ENCODE measurements around the gene SSBP2. TPM values are rescaled to one million over a fixed set of nuclear protein-coding genes. Genes with fewer than 3 reads are reported as not detected.

SSBP2 gene
- total and polyA plus RNA-seq, 2 of the 8 experiments (the other 6 are each of a cell fraction or from before 2014, with no cell fraction given) = 21.5 to 36.2 TPM

DNA sequence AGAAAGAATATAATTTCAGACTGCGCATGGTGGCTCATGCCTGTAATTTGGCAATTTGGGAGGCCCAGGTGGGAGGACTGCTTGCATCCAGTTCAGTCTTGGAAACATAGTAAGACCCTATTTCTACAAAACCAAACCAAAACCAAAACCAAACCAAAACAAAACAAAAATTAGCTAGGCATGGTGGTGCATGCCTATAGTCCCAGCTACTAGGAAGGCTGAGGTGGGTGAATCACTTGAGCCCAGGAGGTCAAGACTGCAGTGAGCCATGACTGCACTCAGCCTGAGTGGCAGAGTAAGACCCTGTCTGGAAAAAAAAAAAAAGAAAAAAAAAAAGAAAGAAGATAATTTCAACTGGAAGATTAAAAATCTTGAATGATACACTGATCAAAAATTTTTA lies 220.0 kb downstream of the SSBP2 start:
- H3K79me1 ChIP-seq (ENCODE audit: low read depth, low read length) = no peaks in the 10 kb centered on the region
- H2BK120ac ChIP-seq (replicated peaks; ENCODE audit: low read depth, low read length) = no peak overlapping the region
- H4K8ac ChIP-seq (ENCODE audit: extremely low read depth, insufficient read depth, low read length) = no peak overlapping the region
- H2BK12ac ChIP-seq (ENCODE audit: low read depth, low read length) = no peak overlapping the region
- H3K23ac ChIP-seq (ENCODE audit: insufficient read length) = no peak overlapping the region
- no peak overlapping the region for H2BK20ac ChIP-seq (ENCODE audit: low read length)
- no peak overlapping the region for H3K4me3 ChIP-seq (ENCODE audit: extremely low read depth in 1 of 4, insufficient read depth in 2 of 4, low read depth in 3 of 4, low read length in 4 of 4)
- no peaks in the 10 kb centered on the region for H3K23me2 ChIP-seq (ENCODE audit: low read depth, low read length)
- no peaks in the 10 kb centered on the region for H3K4me1 ChIP-seq (replicated peaks in 1 of 4; ENCODE audit: control insufficient read depth in 3 of 4, insufficient read depth in 4 of 4, low read length in 3 of 4)
- no peak overlapping the region for H2AK5ac ChIP-seq (ENCODE audit: low read depth, low read length)
- H3K9ac ChIP-seq (replicated peaks in 1 of 4; ENCODE audit: extremely low read depth in 1 of 4, low read depth in 3 of 4, low read length in 3 of 4) = no peak overlapping the region
- H2BK5ac ChIP-seq (ENCODE audit: low read depth, low read length) = no peak overlapping the region
- DNase-seq (ENCODE audit: low read depth in 1 of 2, low spot score in 2 of 2) (no peak), FAIRE-seq (no peak)
- no peak overlapping the region for H3K18ac ChIP-seq (ENCODE audit: extremely low read depth, low read length)
- no peaks in the 10 kb centered on the region for H3K27me3 ChIP-seq (replicated peaks in 1 of 4; ENCODE audit: control insufficient read depth in 3 of 4, extremely low read depth in 1 of 4, insufficient read depth in 3 of 4, low read length in 3 of 4)
- H3K36me3 ChIP-seq (ENCODE audit: control insufficient read depth in 2 of 4, insufficient read depth in 4 of 4, low read length in 3 of 4) = no peaks in the 10 kb centered on the region
- ChIA-PET POLR2A (ENCODE audit: partially characterized antibody) (no interaction called here), CTCF (ENCODE audit: partially characterized antibody) (no interaction called here)
- no peak for TF ChIP-seq BACH1 (IDR thresholded peaks at IDR 0.05; ENCODE audit: low read length)
- no peak overlapping the region for H4K91ac ChIP-seq (replicated peaks; ENCODE audit: insufficient read length, low read length)
- H3K4me2 ChIP-seq (ENCODE audit: insufficient read depth in 1 of 2, low read depth in 2 of 2, low read length in 2 of 2) = no peak overlapping the region
- no peak overlapping the region for H3K4ac ChIP-seq (replicated peaks; ENCODE audit: insufficient read length, low read depth, low read length)
- H3K9me3 ChIP-seq (ENCODE audit: insufficient read depth in 2 of 2, low read depth in 1 of 2, low read length in 1 of 2) = no peaks in the 10 kb centered on the region
- H2AFZ ChIP-seq (ENCODE audit: low read length) = no peak overlapping the region
- WGBS, 2 experiments (ENCODE audit: extremely low coverage in 1 of 2, insufficient coverage in 1 of 2, insufficient read length in 1 of 2, insufficient replicate concordance in 2 of 2, low coverage in 1 of 2, low lambda C conversion rate in 2 of 2, missing lambda C conversion rate in 1 of 2) = 88% methylated on average over 1 of the region's 1 CpG; no CpG with 5 or more reads in 1 of the 2 experiments
- H4K20me1 ChIP-seq (replicated peaks in 1 of 2; ENCODE audit: control insufficient read depth in 1 of 2, insufficient read depth in 2 of 2, low read length in 2 of 2) = no peaks in the 10 kb centered on the region
- H4K5ac ChIP-seq (ENCODE audit: insufficient read length, low read depth, low read length) = no peak overlapping the region
- no peak overlapping the region for H3K56ac ChIP-seq (replicated peaks; ENCODE audit: insufficient read length, low read depth, low read length)
- H3K14ac ChIP-seq (ENCODE audit: insufficient read length) = no peak overlapping the region
- H2BK15ac ChIP-seq (ENCODE audit: low read length) = no peak overlapping the region
- H3K79me2 ChIP-seq (ENCODE audit: control insufficient read depth in 1 of 2, insufficient read depth in 2 of 2, low read length in 2 of 2) = no peaks in the 10 kb centered on the region
- no peak overlapping the region for H3K27ac ChIP-seq (ENCODE audit: low read depth, low read length)
